ENCODE measurements around the gene DNAJC7. TPM values are rescaled to one million over a fixed set of nuclear protein-coding genes. Genes with fewer than 3 reads are reported as not detected.

Gene DNAJC7
- total and polyA plus RNA-seq, 2 experiments from 2014 or later = 50.1 to 73.6 TPM

- whole genome bisulfite sequencing (ENCODE audit: low lambda C conversion rate, missing lambda C conversion rate) = 84% methylated on average over 4 of the region's 4 CpGs
- H3K4me3 ChIP-seq = no peak overlapping the region
- no peak for DNase-seq (ENCODE audit: low spot score)
- H3K27me3 ChIP-seq = no peaks in the 10 kb centered on the region
- H3K79me2 ChIP-seq = no peaks in the 10 kb centered on the region
- no peak overlapping the region for H2AFZ ChIP-seq
- H3K36me3 ChIP-seq (replicated peaks; ENCODE audit: insufficient read depth, low read depth) = no peaks in the 10 kb centered on the region
- no peaks in the 10 kb centered on the region for H3K4me1 ChIP-seq (ENCODE audit: insufficient read depth)
- H3K9me3 ChIP-seq (ENCODE audit: low read depth) = no peaks in the 10 kb centered on the region
- H4K20me1 ChIP-seq (ENCODE audit: insufficient read depth, poor library complexity, severe bottlenecking) = no peaks in the 10 kb centered on the region
- no peak overlapping the region for H3K27ac ChIP-seq
- no peak overlapping the region for H3K4me2 ChIP-seq
- H3K9me2 ChIP-seq (replicated peaks; ENCODE audit: insufficient read depth) = no peaks in the 10 kb centered on the region
- no peak for TF ChIP-seq CTCF (IDR thresholded peaks at IDR 0.05; ENCODE audit: poor library complexity)
Measured at GRCh38 chr17:41939044-41939692, 78.1 kb downstream of the DNAJC7 start.

GRCh38 chr17:41937970-41938954 lies 79.0 kb downstream of the DNAJC7 start:
- Histone ChIP-seq H4K20me1 (ENCODE audit: insufficient read depth, poor library complexity, severe bottlenecking) (no peaks in the 10 kb centered on the region), H3K27me3 (no peaks in the 10 kb centered on the region), H3K36me3 (replicated peaks; ENCODE audit: insufficient read depth, low read depth) (no peaks in the 10 kb centered on the region), H3K4me1 (ENCODE audit: insufficient read depth) (no peaks in the 10 kb centered on the region), H3K27ac (no peak overlapping the region), H3K9me3 (ENCODE audit: low read depth) (no peaks in the 10 kb centered on the region), H2AFZ (no peak overlapping the region), H3K9me2 (replicated peaks; ENCODE audit: insufficient read depth) (no peaks in the 10 kb centered on the region), H3K4me3 (no peak overlapping the region), H3K79me2 (no peaks in the 10 kb centered on the region), H3K4me2 (no peak overlapping the region)
- no peak for DNase-seq (ENCODE audit: low spot score)
- 94% methylated on average over 19 of the region's 19 CpGs for WGBS (ENCODE audit: low lambda C conversion rate, missing lambda C conversion rate)
- TF ChIP-seq EZH2phosphoT487 (IDR thresholded peaks at IDR 0.05; ENCODE audit: low read depth, severe bottlenecking, unreplicated experiment) (no peak), EZH2 (IDR thresholded peaks at IDR 0.05; ENCODE audit: borderline replicate concordance) (no peak), CTCF (IDR thresholded peaks at IDR 0.05; ENCODE audit: poor library complexity) (no peak)

GRCh38 chr17:41935641-41936040 lies 81.6 kb downstream of the DNAJC7 start:
- 96% methylated on average over 6 of the region's 6 CpGs for WGBS (ENCODE audit: low lambda C conversion rate, missing lambda C conversion rate)
- Histone ChIP-seq H4K20me1 (ENCODE audit: insufficient read depth, poor library complexity, severe bottlenecking) (no peaks in the 10 kb centered on the region), H3K27ac (no peak overlapping the region)

More at GRCh38 chr17:41935641-41936040, 81.6 kb downstream of the DNAJC7 start:
- H3K9me3 ChIP-seq (ENCODE audit: low read depth) = no peaks in the 10 kb centered on the region
- no peaks in the 10 kb centered on the region for H3K79me2 ChIP-seq
- TF ChIP-seq EZH2phosphoT487 (IDR thresholded peaks at IDR 0.05; ENCODE audit: low read depth, severe bottlenecking, unreplicated experiment) (no peak), EZH2 (IDR thresholded peaks at IDR 0.05; ENCODE audit: borderline replicate concordance) (no peak), CTCF (IDR thresholded peaks at IDR 0.05; ENCODE audit: poor library complexity) (no peak)
- H2AFZ ChIP-seq = no peak overlapping the region
- H3K36me3 ChIP-seq (replicated peaks; ENCODE audit: insufficient read depth, low read depth) = no peaks in the 10 kb centered on the region
- no peak overlapping the region for H3K4me3 ChIP-seq
- H3K27me3 ChIP-seq = no peaks in the 10 kb centered on the region
- no peak for DNase-seq (ENCODE audit: low spot score)
- no peak overlapping the region for H3K4me2 ChIP-seq
- no peaks in the 10 kb centered on the region for H3K9me2 ChIP-seq (replicated peaks; ENCODE audit: insufficient read depth)
- H3K4me1 ChIP-seq (ENCODE audit: insufficient read depth) = no peaks in the 10 kb centered on the region

Measured in hepatocyte (in vitro differentiated cells).